ENCODE measurements around the gene PTPRD.

DNA sequence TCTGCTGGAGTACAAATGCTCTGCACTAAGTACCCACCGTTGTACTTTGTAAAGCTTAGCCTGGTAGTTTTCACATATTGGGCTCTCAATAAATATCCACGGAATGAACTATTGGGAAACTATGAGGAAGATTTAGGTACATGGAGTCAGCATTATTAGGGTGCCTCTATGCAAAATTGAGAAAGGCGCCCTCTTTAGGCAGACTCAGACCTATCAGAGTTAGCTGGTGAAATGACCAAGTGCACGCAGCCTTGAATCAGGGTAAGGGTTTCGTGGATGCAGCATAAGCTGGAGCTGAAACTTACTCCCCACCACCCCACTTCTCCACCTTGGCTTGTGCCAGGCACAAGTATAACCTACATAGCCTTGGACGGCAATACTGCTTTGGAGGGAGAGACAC lies 1634.5 kb downstream of the PTPRD start:
- TF ChIP-seq, protein P1, sequence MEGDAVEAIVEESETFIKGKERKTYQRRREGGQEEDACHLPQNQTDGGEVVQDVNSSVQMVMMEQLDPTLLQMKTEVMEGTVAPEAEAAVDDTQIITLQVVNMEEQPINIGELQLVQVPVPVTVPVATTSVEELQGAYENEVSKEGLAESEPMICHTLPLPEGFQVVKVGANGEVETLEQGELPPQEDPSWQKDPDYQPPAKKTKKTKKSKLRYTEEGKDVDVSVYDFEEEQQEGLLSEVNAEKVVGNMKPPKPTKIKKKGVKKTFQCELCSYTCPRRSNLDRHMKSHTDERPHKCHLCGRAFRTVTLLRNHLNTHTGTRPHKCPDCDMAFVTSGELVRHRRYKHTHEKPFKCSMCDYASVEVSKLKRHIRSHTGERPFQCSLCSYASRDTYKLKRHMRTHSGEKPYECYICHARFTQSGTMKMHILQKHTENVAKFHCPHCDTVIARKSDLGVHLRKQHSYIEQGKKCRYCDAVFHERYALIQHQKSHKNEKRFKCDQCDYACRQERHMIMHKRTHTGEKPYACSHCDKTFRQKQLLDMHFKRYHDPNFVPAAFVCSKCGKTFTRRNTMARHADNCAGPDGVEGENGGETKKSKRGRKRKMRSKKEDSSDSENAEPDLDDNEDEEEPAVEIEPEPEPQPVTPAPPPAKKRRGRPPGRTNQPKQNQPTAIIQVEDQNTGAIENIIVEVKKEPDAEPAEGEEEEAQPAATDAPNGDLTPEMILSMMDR (IDR thresholded peaks at IDR 0.05 in 8 of 11, conservative IDR thresholded peaks at IDR 0.05 in 3 of 11), result no peak
- TF ChIP-seq POLR2AphosphoS5 (IDR thresholded peaks at IDR 0.05) (no peak), POLR2A (IDR thresholded peaks at IDR 0.05) (no peak)
